ENCODE results near the gene RARB.
A peak's percentile ranks its signal among the peaks of the same experiment; 100 is the strongest.

RARB gene

DNA sequence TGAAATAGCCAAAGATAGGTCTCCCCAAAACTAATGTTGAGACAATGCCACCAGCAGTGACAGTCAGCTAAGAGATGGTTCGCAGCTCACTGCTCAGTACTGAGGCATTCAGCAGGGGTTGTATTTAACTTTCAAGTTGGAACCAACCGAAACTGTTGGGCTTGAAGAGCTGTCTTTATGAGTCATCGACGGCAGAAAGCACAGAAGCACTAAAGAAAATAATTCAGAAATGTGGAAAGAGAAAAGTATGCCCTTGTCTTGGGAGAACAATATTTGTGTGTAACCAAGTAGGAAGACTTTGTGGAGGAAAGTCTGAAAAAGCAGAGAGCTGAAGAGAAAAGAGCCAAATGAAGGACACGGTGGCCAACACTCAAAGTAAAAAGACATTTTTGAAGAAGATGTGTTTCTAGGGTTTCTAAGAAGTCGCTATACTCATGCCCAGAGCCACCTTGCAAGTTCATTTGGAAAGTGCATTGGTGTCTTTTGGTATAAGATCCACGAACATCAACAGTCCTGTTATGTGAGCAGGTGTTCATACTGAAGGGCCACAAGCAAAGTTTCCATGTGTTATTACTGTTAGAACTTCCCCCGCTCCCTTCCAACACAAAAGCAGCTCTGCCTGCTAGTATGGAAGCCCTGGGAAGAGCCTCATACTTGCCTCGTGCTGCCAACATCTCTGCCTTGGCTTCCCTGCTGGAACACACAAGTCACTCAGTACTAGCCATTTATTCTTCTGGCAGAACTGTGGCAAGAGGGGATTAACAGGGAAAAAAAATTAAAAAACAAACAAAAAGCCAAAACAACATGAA is 4.1 kb upstream of the RARB start:
- DNase-seq: no peak

GRCh38 chr3:25424614-25425013 is 3.4 kb upstream of the RARB start:
- no peak for DNase-seq

- DNase-seq: no peak
These were observed 1.7 kb upstream of the RARB start for GRCh38 chr3:25426408-25426807.

DNA sequence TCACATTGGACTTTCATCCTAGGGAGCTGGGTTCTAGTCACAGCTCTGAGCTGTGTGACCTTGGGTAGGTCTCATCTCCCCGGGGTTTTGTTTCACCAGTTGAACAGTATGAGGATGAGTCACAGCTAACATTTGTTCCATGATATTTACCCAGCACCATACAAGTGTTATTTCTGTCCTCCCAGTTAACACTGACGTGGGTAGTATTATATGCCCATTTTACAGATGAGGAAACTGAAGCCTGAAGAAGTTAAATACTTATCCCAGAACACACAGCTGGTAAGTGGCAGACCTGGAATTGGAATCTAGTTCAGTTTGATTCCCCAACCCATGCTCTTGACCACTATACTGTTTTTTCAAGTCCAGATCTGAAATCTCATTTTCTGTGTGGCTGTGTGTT is 908 bp upstream of the RARB start:
- no peak for DNase-seq

DNA sequence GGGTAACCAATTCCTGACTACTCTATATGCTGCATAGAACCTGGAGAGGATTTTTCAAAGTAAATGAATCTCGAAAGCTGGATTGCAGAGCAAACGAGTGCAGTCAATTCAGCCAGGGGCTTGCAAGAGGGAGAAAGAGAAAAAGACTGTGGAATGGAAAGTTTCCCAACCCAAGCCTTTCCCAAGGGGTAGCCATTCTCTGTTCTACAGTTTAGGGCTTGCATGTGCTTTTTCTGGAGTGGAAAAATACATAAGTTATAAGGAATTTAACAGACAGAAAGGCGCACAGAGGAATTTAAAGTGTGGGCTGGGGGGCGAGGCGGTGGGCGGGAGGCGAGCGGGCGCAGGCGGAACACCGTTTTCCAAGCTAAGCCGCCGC is 511 bp upstream of the RARB start:
- DNase-seq: no peak

DNA sequence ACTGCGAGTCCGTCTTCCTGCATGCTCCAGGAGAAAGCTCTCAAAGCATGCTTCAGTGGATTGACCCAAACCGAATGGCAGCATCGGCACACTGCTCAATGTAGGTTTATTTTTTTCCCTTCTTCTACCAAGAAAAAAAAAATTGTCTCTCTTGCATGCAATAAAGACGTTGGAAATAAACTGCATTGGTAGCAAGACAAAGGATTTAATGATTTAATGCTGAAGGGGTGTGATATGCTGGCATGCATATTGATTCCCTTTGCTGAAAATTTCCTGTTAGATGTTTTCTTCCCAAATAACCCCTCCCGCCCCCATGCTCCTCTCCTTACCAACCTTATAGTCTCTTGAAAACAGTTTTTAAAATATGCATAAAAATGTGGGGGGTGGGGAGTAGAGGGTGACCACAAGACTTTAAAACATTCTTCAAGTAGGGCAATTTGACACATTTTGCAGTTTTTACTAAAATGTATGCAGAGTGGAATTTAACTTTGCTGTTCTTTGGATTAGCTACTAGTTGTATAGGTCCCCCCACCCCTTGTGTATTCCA is 799 bp downstream of the RARB start:
- no peak for DNase-seq

DNA sequence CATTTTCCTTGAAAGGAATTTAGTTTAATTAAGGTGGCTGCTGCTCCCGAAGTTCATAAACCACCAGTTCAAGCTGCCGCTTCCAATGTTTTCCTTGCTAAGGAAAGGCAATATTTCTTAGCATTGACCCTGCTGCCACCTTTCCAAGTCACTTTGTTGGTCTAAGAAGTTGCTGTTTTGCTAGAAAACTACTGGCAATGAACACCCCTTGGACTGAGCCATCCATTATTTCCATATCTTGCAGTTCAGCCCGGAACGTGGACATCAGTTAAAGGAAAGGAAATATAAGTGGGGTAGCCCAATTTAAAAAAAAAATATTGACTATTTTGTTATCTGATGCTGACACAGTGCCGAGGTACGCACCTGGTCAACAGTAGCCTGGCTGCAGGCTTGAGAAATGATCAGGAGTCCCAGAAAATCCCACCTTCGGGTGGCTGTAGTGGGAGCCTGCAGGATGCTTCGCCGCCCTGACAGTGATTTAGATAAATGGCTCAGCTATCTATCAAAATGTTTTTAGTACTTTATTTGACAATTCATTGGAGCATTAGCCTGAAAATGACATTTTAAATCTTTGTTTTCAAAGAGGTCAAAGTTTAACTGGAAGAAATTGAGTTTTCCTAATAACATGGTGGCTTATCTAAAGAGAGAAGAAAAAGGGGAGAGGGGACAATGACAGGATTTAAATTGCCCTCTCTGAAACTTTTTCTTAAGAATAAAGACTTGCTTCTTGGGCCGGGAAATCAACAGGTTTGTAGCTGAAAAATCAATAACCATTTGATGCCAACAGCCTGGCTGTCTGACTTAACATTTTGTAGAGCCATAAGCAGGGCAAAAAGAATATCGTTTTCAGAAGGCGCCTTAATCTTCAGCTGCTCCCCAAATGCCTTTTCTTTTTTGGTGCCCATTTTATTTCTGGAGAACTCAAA is 1.6 kb downstream of the RARB start:
- DNase-seq: no peak

DNA sequence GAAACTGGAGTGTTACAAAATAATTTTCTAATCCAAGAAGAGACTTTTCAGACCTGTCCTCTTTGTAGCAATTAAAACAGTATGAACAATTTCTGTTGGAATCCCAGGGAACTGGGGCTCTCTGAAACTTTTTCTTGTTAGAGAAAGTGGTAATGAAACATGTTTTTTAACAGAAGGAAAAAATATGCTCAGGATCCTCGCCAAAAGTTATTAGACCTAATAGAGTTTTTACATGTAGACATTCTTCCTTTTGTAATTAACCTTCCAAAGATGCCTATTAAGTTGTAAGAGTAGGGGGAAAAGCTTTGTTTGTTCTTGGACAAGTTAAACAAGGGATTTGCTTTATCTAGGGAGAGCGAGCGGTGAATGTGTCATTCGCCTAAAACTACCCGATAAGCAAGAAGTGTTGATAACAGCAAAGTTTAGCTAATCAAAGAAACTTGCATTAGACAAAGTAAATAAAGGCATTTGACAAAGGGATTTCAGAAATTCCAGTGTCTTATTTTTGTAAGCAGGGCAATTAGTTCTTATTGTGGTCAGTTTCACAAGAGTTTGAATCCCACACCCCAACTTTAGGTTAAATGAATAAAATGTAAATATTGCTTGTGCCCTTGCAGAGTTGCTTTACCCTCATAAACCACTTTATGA is 2.3 kb downstream of the RARB start:
- DNase-seq: no peak

DNA sequence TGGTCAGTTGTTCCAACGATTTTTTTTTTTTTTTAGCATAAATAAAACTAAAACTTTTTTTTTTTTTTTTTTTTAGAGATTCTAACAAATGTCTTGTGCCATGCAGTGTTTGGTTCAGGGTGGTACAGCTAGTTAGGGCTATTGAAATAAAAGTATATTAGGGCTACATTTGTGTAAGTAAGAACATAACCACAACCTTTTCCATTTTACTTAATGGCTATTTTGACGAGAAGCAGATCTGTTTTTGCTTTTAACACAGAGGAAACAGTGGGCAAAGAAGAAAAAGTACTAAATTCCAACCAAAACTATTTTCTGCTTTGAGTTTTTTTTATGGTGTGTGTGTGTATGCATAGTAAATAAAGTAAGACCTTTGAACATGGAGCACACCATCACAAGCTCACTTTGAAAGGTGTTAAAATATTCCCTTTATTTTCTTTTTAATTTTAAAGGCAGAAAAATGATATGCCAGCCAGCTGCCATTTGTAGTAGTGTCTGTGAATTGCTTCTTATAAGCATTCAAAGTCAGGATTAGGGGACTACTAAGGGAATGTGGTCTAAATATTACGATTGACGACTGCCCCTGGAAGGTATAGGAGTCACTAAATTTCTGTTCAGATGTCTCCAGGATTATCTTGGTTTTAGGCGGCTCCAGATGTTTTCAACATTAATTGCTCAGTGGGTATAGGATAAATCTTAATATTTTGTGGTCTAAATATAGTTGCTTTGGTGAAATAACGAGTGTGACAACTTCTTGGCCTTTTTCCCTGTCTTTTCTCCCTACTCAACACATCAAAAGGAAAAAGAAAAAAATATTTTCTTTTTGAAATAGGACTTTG is 3.1 kb downstream of the RARB start:
- no peak for DNase-seq

GRCh38 chr3:25432176-25432720 is 4.2 kb downstream of the RARB start:
- DNase-seq: no peak

DNA sequence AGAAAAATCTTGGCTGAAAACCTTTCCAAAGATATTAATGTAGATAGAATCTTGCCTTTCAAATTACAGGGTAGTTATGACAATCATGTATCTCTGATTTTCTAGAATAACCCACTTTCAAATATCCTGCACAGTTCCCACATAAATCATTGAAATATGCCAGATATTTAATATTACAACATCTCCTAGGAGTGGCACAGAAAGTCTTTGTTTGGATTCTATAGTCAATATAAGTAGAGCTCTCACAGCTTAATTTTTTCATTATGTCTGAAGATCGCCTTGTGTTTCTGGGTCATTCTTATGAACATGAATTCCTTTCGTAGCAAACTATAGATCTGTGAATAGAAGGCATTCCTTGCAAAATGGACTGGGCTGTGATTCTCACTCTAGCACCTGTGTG is 5.0 kb downstream of the RARB start:
- no peak for DNase-seq

- no peak for DNase-seq
These were observed 5.8 kb downstream of the RARB start for GRCh38 chr3:25433868-25434267.

DNA sequence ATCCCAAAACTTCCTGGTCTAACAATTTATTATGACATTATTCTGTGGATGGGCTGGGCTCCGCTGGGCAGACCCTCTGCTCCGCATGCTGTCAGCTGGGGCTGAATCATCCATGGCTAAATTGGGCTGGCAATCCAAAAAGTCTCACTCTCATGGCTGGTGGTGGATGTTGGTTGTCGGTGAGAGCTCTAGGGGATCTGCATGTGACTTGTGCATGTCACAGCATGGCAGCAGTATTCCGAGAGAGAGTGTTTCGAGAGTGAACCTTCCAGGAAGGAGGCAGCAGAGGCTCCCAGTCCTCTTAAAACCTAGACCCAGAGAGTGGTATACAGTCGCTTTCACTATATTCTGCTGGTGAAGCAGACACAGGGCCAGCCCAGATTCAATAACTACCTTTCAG is 9.9 kb downstream of the RARB start:
- DNase-seq: no peak

GRCh38 chr3:25438791-25439555 is 10.9 kb downstream of the RARB start:
- no peak for DNase-seq

GRCh38 chr3:25441234-25441856 is 13.3 kb downstream of the RARB start:
- DNase-seq: peak; percentile 12

DNA sequence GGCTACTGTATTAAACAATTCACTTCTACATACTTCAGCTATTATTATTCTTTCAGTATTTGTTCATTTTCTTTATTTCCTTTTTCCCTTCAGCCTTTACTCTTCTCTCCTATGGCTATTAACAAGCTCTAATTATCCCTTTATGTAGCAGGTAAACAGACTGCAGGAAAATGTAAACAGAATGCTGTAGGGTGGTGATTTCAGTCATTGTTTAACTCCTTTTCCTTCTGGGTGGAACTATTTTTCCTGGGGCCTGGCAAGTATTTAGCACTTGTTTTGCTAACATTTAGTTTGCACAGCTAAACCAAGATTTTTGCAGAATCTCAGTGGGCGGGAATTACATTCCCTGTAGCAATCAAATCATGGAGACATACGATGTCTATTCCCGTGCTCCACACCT is 14.4 kb downstream of the RARB start:
- no peak for DNase-seq

DNA sequence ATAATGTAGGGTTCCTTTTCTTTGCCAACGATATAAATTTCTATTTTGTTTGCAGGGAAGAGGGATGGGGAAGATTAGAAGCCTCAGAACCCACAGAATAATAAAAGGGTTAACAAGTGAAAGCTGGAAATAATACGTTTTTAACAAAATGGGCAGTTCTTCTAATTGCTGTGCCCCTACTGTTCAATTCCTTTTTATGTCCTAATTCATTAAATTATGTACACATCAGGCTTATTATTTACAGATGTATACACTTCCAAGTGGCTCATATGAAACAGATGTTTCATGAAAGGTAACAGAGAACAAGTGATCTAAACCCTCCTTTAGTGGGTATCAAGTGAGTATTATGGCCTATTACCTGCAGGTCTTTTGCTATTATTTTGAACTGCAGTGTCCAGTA is 16.2 kb downstream of the RARB start:
- DNase-seq: no peak

- no peak for DNase-seq
These were observed 17.7 kb downstream of the RARB start for GRCh38 chr3:25445731-25446130.

- DNase-seq: no peak
These were observed 19.2 kb downstream of the RARB start for GRCh38 chr3:25447285-25447684.

GRCh38 chr3:25447925-25448324 is 19.9 kb downstream of the RARB start:
- no peak for DNase-seq
